HL-60 (cell line): Measurements from ENCODE around the gene PRKAG1.

Experiments
- DNase-seq, 2 experiments: peaks; one replicate each; pipeline ENCODE4 v3.0.0-alpha.2; 2010 to 2020; ENCODE audit warnings: low read depth in 1 of 2, low spot score in 1 of 2
- H3K27ac ChIP-seq: fragments of 250-450 bp; sonication (Bioruptor Pico); replicated peaks from 2 replicates; pipeline ENCODE4 v1.5.1; 2020; ENCODE audit warnings: mild to moderate bottlenecking, moderate library complexity
- H3K27me3 ChIP-seq: fragments of 250-450 bp; sonication (Bioruptor Pico); 2 replicates; pipeline ENCODE4 v1.5.1; 2021; ENCODE audit warnings: mild to moderate bottlenecking, moderate library complexity; ENCODE audit not compliant: insufficient read depth, poor library complexity, severe bottlenecking
- H3K4me3 ChIP-seq: replicated peaks from 2 replicates; pipeline ENCODE4 v1.5.1; 2011; ENCODE audit warnings: mild to moderate bottlenecking, control low read depth, low read length; ENCODE audit not compliant: insufficient read depth
- GABPA ChIP-seq: IDR thresholded peaks from 2 replicates; pipeline ENCODE4 v1.6.1; 2012; ENCODE audit warnings: low read depth
- POLR2AphosphoS5 ChIP-seq: IDR thresholded peaks from 2 replicates; pipeline ENCODE4 v1.6.1; 2012; ENCODE audit warnings: low read depth
- SPI1 ChIP-seq: IDR thresholded peaks from 2 replicates; pipeline ENCODE4 v1.6.1; 2012; ENCODE audit warnings: low read depth, mild to moderate bottlenecking, borderline replicate concordance
- TF ChIP-seq, protein P1 (sequence below): IDR thresholded peaks from 2 replicates; pipeline ENCODE4 v1.6.1; 2012; ENCODE audit warnings: low read depth; ENCODE audit not compliant: insufficient replicate concordance
- TF ChIP-seq, protein P2 (sequence below): IDR thresholded peaks from one replicate; pipeline ENCODE4 v1.5.1; 2011; ENCODE audit warnings: low read length, control low read depth, inconsistent platforms; ENCODE audit not compliant: insufficient read depth

The PRKAG1 gene

DNA sequence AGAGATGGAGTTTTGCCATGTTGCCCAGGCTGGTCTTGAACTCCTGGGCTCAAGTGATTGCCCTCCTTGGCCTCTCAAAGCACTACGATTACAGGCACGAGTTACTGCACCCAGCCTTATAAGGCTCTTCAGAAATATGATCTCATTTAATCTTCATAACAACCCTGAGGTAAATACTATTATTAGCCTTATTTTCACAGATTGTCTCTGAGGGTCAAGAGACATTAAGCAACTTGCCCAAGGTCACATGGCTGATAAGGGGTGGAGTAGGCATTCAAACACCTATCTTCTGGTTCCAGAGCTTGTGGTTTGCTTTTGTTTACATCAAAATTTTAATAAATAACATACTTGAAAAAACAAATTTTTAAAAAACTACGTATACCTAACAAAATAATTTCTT is 5.1 kb downstream of the PRKAG1 start:
- no peak overlapping the region for H3K4me3 ChIP-seq
- H3K27ac ChIP-seq = no peak overlapping the region
- no peak for DNase-seq
- H3K27me3 ChIP-seq = no peaks in the 10 kb centered on the region
- TF ChIP-seq POLR2AphosphoS5 (no peak), SPI1 (no peak), GABPA (no peak)
- TF ChIP-seq, protein P1, sequence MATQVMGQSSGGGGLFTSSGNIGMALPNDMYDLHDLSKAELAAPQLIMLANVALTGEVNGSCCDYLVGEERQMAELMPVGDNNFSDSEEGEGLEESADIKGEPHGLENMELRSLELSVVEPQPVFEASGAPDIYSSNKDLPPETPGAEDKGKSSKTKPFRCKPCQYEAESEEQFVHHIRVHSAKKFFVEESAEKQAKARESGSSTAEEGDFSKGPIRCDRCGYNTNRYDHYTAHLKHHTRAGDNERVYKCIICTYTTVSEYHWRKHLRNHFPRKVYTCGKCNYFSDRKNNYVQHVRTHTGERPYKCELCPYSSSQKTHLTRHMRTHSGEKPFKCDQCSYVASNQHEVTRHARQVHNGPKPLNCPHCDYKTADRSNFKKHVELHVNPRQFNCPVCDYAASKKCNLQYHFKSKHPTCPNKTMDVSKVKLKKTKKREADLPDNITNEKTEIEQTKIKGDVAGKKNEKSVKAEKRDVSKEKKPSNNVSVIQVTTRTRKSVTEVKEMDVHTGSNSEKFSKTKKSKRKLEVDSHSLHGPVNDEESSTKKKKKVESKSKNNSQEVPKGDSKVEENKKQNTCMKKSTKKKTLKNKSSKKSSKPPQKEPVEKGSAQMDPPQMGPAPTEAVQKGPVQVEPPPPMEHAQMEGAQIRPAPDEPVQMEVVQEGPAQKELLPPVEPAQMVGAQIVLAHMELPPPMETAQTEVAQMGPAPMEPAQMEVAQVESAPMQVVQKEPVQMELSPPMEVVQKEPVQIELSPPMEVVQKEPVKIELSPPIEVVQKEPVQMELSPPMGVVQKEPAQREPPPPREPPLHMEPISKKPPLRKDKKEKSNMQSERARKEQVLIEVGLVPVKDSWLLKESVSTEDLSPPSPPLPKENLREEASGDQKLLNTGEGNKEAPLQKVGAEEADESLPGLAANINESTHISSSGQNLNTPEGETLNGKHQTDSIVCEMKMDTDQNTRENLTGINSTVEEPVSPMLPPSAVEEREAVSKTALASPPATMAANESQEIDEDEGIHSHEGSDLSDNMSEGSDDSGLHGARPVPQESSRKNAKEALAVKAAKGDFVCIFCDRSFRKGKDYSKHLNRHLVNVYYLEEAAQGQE = no peak
- TF ChIP-seq, protein P2, sequence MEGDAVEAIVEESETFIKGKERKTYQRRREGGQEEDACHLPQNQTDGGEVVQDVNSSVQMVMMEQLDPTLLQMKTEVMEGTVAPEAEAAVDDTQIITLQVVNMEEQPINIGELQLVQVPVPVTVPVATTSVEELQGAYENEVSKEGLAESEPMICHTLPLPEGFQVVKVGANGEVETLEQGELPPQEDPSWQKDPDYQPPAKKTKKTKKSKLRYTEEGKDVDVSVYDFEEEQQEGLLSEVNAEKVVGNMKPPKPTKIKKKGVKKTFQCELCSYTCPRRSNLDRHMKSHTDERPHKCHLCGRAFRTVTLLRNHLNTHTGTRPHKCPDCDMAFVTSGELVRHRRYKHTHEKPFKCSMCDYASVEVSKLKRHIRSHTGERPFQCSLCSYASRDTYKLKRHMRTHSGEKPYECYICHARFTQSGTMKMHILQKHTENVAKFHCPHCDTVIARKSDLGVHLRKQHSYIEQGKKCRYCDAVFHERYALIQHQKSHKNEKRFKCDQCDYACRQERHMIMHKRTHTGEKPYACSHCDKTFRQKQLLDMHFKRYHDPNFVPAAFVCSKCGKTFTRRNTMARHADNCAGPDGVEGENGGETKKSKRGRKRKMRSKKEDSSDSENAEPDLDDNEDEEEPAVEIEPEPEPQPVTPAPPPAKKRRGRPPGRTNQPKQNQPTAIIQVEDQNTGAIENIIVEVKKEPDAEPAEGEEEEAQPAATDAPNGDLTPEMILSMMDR = no peak

DNA sequence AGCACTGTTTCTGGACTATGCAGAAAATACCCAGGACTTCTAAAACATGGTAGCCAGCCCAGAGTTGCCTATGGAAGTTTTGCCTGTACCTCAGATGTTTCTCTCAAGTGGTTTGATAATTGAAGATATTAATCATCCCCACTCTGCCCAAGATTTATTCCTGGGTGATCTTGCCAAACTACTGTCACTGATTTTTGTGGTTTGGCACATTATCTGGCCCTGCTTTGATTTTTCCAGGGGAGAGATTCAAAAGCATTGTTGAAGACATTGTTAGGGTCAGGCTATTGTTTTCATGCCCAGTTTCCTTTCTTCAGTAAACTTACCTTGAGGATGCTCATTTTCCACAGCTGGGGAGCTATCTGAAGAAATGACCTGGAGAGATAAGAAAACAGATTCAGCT is 5.8 kb downstream of the PRKAG1 start:
- TF ChIP-seq GABPA = no peak
- TF ChIP-seq SPI1 = no peak
- no peak for TF ChIP-seq POLR2AphosphoS5
- TF ChIP-seq, protein P2 = no peak
- TF ChIP-seq, protein P1 = no peak
- H3K27ac ChIP-seq = no peak overlapping the region
- DNase-seq = no peak
- no peak overlapping the region for H3K4me3 ChIP-seq
- H3K27me3 ChIP-seq = no peaks in the 10 kb centered on the region

DNA sequence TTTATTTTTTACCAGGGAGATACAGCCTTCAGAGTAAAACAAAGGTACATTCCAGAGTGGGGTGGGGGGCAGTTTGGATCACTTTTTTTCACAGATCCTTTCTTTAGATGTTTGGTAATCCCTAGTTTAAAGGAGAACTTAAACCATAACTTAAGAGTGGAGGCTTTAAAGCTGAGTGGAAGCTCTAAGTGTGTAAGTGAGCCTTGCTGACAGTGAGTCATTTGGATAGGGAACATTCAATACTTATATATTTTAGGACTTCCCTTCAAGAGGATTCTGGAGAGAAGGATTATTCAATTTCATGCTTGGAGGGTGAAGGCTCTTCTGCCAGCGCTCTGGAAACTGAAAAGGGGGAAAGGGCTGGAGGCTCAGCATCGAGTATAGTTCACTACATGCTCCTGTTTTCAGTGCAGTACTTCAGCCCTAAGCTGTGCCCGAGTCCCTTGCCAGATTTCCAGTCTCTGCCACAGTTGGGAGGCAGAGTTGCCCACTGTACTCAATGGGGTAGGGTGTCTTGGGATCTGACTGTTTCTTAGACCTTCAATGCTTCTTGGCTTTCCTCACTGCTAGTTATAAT is 8.4 kb downstream of the PRKAG1 start:
- DNase-seq = no peak
- TF ChIP-seq, protein P2 = no peak
- no peak for TF ChIP-seq POLR2AphosphoS5
- TF ChIP-seq SPI1 = no peak
- TF ChIP-seq, protein P1 = no peak
- TF ChIP-seq GABPA = no peak
- Histone ChIP-seq H3K27me3 (no peaks in the 10 kb centered on the region), H3K27ac (no peak overlapping the region), H3K4me3 (no peak overlapping the region)
